GM21515 (cell line): ENCODE data around the gene MR1.

Experiments
- ATAC-seq: cut with Tn5 transposase; IDR thresholded peaks from one replicate; pipeline ENCODE4 v1.9.1; 2021; ENCODE audit not compliant: unreplicated experiment

The MR1 gene

DNA sequence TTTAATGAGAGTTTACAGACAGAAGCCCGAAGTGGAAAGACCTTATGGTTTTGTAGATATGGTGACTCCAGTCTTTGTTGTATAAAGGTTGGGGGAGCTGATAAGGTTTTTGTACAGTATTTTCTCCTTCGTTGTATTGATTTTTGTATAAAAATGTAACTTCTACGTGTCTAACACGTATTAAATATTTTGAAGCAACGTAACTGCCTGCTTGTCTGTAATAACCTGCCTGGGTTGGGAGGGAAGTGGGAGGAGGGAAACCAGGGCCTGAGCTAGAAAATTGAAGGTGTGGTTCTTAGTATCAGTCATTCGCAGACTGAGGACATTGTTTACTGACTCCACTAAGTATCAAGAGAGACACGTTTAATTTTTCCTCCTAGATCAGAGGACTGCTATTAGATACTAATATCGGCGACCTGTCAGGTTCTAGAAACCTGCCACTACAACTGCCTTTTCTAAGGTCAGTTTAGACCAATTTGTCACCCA is 56.9 kb downstream of the MR1 start:
- ATAC-seq, result no peak

GRCh38 chr1:181091309-181092040 is 57.7 kb downstream of the MR1 start:
- no peak for ATAC-seq

GRCh38 chr1:181092056-181092455 is 58.3 kb downstream of the MR1 start:
- ATAC-seq, result no peak

- ATAC-seq, result no peak
Observed at GRCh38 chr1:181092883-181093458, 59.2 kb downstream of the MR1 start.

DNA sequence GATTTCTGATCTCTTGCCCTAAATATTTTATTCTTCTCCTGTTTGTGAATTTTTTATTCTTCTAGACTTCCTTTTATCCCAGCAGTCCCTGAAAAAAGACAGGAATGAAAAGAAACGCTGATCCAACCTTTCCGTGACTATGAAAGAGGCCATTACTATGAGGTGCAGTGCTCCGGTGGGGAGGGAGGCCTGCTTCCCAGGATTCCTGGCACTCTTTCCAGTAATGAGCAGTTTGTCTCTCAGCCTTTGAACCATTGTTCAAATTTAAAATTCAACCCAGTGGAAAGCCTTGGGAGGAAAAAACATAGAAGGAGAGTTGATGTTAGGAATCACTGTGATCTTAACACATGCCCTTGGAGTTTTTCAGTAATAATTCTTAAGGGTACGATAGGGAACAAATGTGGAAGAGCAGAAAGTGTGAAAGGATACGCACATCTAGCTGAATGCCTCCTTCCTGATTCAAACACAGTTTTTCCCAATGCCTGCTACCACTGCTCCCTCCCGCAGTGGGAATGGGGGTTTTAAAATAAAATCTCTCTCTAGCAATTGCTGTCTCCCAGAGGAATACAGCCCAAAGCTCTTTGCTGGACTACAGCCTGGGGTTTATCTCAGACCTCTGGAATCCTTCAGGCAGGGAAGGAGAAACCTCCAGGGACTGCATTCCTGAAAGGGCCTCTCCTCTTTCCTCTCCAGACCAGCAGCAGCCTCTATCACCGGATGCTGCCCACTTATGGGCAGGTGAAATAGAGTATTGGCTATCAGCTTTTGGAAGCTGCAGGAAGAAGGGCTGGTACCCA is 60.8 kb downstream of the MR1 start:
- no peak for ATAC-seq

GRCh38 chr1:181095260-181095659 is 61.5 kb downstream of the MR1 start:
- ATAC-seq, result no peak

GRCh38 chr1:181095763-181096184 is 62.0 kb downstream of the MR1 start:
- no peak for ATAC-seq

GRCh38 chr1:181097242-181097641 is 63.5 kb downstream of the MR1 start:
- ATAC-seq, result no peak

DNA sequence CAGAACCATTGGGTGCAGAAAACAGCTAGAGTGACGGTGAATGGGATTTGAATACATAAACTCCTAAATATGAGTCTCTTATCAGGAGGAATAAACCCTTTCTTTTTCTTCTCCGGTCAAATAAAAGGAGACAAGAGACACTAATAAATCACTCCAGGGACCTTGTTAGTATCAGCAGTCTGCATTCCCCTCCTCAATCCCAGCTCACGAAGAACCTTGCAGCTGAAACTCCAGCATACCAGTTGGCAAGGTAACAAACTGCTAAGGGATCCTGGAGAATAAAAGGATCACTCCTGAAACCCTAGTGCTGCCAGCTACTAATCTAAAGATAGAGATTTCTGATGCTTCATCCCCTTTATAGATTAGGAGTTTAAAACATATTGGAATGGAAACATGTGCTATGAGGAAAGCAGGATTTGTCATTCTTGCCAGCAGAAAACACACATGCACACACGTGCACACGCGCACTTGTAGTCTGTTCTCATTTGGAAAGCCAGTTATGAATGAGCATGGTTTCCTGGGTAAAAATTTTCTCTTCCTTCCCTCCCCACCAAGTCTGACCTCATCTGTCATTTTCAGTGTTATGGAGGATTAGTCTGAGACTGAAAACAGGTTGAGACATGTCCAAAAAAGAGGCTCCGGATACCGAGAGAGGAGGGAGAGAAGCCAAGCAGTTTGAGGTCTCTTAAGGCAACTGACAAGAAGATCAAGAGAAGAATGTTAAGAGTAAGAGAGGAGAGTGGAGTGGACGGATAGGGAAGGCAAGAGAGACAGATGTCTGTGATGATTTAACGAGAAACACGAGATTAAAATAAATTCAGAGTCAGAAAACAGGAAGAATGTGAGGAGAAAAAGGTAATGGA is 65.6 kb downstream of the MR1 start:
- ATAC-seq, result peak; percentile 59

GRCh38 chr1:181100015-181100905 is 66.5 kb downstream of the MR1 start:
- no peak for ATAC-seq

DNA sequence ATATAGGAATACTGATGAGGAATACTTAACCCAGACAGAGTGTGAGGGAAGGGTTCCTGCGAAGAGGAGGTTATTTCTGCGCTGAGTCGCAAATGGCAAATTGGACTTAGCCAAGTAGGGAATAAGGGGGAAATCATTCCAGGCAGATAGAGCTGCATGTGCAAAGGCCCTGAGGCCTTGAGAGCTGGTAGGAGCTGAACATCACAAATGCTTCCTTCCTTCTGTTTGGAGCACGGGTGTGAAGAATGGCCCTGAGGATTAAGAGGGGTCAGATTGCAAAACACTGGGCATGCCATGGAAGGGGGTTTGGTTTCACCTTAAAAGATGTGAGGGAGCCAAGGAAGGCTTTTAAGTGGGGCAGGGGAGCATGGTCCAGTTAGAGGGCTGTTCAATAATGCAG is 67.2 kb downstream of the MR1 start:
- no peak for ATAC-seq

GRCh38 chr1:181101581-181102226 is 67.9 kb downstream of the MR1 start:
- no peak for ATAC-seq

GRCh38 chr1:181102841-181103240 is 69.1 kb downstream of the MR1 start:
- no peak for ATAC-seq

DNA sequence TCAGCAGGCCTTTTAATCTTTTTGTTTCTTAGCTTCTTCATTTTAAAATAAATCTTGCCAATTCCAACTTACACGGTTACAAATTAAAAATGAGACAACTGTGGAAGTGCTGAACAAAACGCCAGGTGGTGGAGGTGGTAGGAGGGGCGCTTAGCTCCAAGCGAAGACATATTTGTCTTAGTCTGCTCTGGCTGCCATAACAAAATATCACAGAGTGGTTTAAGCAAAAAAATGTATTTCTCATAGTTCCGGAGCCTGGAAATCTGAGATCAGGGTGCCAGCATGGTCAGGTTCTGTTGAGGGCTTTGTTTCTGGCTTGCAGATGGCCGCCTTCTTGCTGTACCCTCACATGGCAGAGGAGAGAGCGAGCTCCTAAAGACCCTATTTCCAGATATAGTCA is 69.6 kb downstream of the MR1 start:
- ATAC-seq, result no peak

- ATAC-seq, result no peak
Observed at GRCh38 chr1:181104042-181104789, 70.4 kb downstream of the MR1 start.

DNA sequence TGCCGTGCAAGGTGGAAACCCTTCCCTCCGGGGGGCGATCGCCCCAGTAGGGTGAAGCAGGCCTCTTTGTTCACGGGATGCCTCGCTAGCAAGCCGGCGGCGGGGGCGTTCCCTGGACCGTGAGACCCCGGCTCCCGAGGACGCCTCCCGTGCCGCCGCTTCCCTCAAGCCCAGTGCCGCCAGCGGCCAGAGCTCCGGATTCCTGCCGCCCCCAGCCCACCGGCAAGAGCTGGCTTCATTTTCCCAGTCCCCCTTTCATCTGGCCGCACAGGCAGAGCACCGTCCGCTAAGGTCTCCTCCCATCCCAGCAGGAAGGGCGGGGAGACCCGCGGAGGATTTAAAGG is 71.0 kb downstream of the MR1 start:
- peak; percentile 23 for ATAC-seq

GRCh38 chr1:181105134-181106021 is 71.6 kb downstream of the MR1 start:
- ATAC-seq, result peak; percentile 79

DNA sequence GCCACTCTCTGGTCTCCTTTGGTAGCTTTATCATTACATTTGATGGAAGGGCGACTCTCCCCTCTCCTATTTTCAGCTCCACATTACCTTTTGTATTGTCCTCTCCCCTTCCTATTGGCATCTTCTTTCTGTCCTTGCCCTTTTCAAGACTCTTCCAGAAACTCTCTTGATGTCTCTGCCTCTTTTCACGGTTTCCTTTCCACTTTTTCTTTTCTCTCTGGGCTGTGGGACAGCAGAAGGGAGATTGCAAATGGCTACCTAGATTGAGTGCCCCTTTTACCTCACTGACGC is 72.2 kb downstream of the MR1 start:
- ATAC-seq, result no peak
